ENCODE results near the gene PLXNA2.

DNA sequence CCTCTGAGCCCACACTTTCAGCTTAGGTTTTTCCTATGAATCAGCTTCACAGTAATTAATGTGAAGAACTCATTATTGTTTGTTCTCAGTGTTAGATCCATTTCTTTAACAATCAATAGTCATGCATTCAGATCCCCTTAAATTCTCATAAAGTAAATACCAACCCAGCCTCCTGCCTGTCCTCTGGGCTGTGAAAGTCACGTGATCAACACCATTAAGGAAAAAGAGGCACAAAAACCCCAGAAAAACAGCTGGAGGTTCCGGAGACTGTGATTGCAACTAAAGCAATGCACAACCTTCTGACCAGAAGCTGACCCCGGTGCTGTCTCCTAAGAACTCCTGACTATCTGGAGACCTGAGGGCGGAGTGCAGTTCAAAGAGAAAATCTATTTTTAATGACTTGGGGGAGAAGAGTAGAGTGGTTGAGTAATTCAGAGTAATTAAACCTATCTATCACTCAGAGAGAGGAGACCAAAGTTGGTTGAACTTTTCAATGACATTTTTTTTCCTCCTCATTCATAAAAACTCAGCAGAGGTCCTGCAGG lies 132.5 kb downstream of the PLXNA2 start:
- TF ChIP-seq CTCF (IDR thresholded peaks at IDR 0.05) (no peak), EZH2 (IDR thresholded peaks at IDR 0.05; ENCODE audit: borderline replicate concordance, insufficient read depth, low read depth, low read length, poor library complexity, severe bottlenecking) (no peak)
